GM19351 (cell line): ENCODE measurements around the gene EXOSC7.

ENCODE experiments used
- ATAC-seq: cut with Tn5 transposase; IDR thresholded peaks from one replicate; pipeline ENCODE4 v1.9.1; 2021; ENCODE audit warnings: mild to moderate bottlenecking, moderate library complexity; ENCODE audit not compliant: unreplicated experiment

Gene EXOSC7

GRCh38 chr3:45021524-45022297, 45.7 kb downstream of the EXOSC7 start:
- ATAC-seq, result no peak

DNA sequence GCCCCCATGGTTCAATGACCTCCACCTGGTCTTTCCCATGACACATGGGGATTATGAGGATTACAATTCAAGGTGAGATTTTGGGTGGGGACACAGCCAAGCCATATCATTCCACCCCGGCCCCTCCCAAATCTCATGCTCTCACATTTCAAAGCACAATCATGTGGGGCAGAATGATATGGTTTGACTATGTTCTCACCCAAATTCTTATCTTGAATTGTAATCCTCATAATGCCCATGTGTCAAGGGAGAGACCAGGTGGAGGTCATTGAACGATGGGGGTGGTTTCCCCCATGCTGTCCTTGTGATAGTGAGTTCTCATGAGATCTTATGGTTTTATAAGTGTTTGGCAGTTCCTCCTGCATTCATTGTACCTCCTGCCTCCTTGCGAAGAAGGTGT, 47.6 kb downstream of the EXOSC7 start:
- no peak for ATAC-seq

- no peak for ATAC-seq
Observed at GRCh38 chr3:45024542-45025255, 48.7 kb downstream of the EXOSC7 start.

DNA sequence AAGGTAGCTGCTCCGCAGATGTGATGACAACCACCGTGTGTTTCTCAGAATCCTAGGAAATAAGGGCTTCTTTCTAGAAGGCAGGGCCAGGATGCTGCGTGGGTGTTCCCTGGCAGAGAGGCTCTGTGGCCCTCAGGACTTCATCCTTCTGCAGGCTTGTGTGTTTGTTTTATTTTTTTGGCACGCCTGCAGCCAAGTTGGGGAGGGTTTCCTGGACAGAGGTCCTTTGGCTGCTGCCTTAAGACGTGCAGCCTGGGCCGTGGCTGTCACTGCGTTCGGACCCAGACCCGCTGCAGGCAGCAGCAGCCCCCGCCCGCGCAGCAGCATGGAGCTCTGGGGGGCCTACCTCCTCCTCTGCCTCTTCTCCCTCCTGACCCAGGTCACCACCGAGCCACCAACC, 50.0 kb downstream of the EXOSC7 start, which contains the start of gene CLEC3B:
CLEC3B (plus strand) TSS at position 266 of the 400 bp plus-strand sequence; CDS start at position 326, 60 bp downstream.
- ATAC-seq, result no peak

- no peak for ATAC-seq
Observed at GRCh38 chr3:45026957-45027356, 50.9 kb downstream of the EXOSC7 start.

GRCh38 chr3:45027441-45027840, 51.4 kb downstream of the EXOSC7 start:
- ATAC-seq, result no peak

DNA sequence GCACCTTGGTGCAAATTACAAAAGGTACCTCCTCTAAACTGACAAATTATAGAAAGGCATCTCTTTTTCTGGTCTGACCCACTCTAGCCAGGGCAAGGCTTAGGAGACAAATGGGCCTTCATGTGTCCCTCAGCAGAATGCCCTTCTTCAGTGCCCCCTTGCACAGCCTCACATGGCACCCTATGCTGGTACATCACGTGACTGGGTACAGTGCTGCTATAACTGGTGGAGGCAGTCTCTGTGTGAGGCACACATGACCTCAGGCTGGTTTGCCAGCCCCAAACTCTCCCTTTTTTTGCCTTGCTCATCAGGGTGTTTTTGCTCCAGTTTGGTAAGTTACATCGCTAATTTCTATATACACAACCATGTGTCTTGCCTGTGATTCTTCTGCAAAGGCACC, 53.2 kb downstream of the EXOSC7 start:
- ATAC-seq, result no peak

GRCh38 chr3:45029661-45030060, 53.6 kb downstream of the EXOSC7 start:
- no peak for ATAC-seq

DNA sequence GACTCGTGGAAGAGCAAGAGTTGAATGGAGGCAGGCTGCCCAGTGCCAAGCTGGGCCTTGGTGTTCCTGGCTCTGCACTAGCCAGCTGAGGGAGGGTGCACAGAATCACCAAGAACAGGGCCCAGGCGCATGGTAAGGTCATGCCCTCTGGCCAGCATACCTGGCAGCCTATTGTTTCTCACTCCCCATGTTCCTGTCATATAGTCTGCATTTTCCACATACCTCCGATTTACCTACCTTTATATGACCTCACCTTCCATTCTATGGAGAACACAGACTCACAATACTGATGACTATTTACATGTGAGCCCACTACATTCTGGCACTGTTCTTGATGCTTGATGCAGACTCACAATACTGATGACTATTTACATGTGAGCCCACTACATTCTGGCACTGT, 55.5 kb downstream of the EXOSC7 start:
- no peak for ATAC-seq

- no peak for ATAC-seq
Observed at GRCh38 chr3:45032113-45032512, 56.1 kb downstream of the EXOSC7 start.

GRCh38 chr3:45033791-45034190, 57.7 kb downstream of the EXOSC7 start:
- no peak for ATAC-seq

- ATAC-seq, result no peak
Observed at GRCh38 chr3:45034612-45035252, 58.7 kb downstream of the EXOSC7 start.

- no peak for ATAC-seq
Observed at GRCh38 chr3:45035441-45036301, 59.6 kb downstream of the EXOSC7 start.

DNA sequence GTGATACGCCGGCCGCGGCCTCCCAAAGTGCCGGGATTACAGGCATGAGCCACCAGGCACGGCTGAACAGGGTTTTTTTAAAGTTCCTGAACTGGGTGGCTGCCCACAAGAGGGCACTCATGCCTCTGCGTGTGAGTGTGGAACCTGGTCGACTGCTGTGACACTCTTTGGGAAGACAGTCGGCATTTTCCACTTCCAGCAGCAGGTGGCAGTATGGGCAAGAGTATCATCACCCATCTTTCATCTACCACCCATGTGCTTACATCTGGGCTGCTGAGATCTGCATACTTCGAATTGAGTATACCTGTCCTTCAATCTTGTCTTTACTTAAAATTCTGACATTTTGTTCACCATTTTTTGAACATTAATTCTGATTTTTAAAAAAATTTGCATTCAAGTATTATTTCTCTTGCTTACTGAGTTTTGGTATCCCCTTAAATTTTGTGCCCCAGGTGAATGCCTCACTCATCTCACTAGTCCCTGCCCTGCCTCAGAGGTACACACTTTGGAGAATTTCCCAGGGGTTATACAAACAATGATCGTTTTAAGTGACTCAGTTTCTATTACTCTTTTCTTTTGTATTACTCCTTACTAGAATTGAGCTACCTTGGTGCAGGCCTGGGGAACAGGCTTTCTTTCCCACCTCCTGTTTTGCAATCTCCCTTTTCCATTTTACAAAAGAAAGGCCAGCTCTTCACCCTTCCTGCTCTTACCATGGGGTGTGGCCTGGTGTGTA, 61.8 kb downstream of the EXOSC7 start:
- ATAC-seq, result peak; percentile 72

GRCh38 chr3:45041666-45042065, 65.6 kb downstream of the EXOSC7 start:
- no peak for ATAC-seq

GRCh38 chr3:45042162-45042561, 66.1 kb downstream of the EXOSC7 start:
- ATAC-seq, result no peak

GRCh38 chr3:45043728-45044299, 67.8 kb downstream of the EXOSC7 start:
- no peak for ATAC-seq

DNA sequence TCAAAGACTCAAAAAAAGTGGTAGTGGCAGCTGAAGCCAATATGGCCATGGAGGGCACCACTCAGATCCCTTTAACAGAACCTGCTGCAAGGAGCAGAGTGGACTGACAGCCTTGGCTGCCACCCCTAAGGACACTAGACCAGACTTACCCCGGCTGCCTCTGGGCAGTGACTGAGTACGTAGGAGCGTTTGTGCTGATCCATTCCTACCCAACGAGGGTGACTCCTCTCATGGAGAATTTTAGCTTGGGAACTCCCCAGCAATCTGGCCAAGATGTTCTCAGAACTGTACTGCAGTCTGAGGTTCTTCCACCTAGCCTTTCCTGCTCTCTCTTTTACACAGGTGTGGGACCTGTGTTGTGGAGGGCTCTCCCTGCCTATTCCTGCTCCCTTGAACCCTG, 72.2 kb downstream of the EXOSC7 start:
- no peak for ATAC-seq

DNA sequence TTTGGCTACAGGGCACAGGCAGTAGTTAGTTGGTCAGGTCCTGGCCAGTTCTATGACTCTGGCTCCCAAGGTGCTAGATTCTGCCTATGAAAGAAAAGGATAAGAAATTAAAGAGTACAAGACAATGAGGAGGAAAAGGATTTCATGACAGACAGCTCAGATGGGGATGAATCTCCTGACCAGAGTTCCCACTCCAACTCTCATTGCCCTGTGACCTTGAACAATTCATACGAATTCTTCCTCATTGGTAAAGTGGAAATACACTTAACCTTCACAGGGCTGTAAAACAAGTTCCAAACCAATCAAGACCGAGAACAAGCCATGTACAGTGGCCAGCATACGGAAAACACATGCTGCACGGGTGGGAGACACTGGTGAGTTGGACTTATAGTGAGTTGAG, 73.8 kb downstream of the EXOSC7 start:
- ATAC-seq, result no peak

DNA sequence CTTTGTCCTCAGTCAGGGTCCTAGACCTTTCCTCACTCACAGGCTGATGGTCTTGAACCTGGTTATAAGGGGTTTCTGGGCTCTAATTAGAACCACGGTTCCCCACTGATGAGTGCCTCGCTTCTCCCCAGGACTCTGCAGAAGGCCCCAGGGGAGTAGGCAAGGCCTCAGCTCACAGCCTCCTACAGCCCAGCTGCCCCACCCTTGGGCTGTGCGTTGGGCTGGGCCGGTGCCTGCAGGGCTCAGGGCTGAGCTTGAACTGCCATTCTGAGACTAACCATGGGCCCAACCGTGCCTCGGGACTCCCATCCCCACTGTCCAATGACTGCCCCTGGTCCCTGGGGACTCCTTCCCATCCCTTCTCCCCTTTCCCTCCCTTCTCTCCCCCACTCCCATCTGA, 75.6 kb downstream of the EXOSC7 start:
- ATAC-seq, result no peak
